ENCODE data around the gene RILP.

RILP gene

GRCh38 chr17:1597861-1598342 lies 51.8 kb downstream of the RILP start:
- no peak for DNase-seq
